NB4 (cell line): Measurements from ENCODE around the gene AMH.

Source experiments
- DNase-seq: peaks from one replicate; pipeline ENCODE4 v3.0.0; 2010; ENCODE audit warnings: low read depth
- H3K4me3 ChIP-seq: one replicate; pipeline ENCODE4 v1.5.1; 2011; ENCODE audit warnings: mild to moderate bottlenecking, low read depth, low read length, moderate library complexity
- MYC ChIP-seq: IDR thresholded peaks from 2 replicates; pipeline ENCODE4 v1.6.1; 2011; ENCODE audit warnings: low read depth, low read length
- POLR2A ChIP-seq: IDR thresholded peaks from 2 replicates; pipeline ENCODE4 v1.6.1; 2011; ENCODE audit warnings: mild to moderate bottlenecking; ENCODE audit not compliant: insufficient read length; ENCODE audit errors: extremely low read depth
- TF ChIP-seq, protein P1 (sequence below): IDR thresholded peaks from 2 replicates; pipeline ENCODE4 v1.6.1; 2011; ENCODE audit warnings: low read depth, low read length
- TF ChIP-seq, protein P2 (sequence below): IDR thresholded peaks from one replicate; pipeline ENCODE4 v1.5.1; 2012; ENCODE audit warnings: low read depth, low read length

AMH gene

DNA sequence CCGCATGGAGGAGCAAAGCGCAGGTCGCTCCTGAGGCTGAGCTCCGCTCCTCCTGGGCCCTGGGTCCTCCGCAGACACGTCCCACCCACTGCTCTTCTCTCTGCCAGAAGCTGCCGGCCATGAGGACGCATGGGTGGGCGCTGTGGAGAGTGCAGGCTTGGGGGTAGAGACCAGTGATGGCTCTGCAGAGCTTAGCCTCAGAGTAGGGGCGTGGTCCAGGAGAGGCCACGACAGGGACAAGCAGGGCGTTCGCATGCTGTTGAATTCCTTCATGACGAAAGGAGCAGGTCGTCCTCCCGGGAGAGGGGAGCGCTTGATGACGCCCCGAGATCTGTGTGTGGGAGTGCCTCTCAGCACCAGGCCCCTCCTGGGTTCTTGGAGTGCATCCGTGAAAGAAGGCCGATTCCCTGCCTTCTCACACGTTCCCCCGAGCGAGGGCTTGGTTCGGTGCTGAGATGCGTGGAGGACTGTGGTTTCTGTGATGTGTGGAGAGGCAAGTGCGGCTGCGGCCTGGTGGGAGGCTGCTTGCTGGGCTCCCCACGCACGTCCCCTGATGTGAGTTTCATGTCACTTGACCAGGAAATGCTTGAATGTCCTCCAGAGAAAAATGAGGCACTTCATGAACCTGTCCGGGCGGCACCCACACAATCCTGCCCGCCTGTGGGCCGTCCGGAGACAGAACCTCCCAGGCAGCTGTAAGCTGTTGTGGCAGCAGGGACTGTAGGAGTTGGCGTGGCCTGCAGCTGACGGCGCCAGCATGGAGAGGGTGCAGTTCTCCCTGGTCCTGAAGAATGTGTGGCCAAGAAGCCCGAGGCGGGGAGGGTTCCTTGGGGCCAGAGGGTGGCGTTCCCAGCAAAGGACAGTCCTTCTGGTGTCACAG is 8.0 kb upstream of the AMH start:
- TF ChIP-seq, protein P1, sequence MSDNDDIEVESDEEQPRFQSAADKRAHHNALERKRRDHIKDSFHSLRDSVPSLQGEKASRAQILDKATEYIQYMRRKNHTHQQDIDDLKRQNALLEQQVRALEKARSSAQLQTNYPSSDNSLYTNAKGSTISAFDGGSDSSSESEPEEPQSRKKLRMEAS, result no peak
- no peak for TF ChIP-seq MYC
- TF ChIP-seq, protein P2, sequence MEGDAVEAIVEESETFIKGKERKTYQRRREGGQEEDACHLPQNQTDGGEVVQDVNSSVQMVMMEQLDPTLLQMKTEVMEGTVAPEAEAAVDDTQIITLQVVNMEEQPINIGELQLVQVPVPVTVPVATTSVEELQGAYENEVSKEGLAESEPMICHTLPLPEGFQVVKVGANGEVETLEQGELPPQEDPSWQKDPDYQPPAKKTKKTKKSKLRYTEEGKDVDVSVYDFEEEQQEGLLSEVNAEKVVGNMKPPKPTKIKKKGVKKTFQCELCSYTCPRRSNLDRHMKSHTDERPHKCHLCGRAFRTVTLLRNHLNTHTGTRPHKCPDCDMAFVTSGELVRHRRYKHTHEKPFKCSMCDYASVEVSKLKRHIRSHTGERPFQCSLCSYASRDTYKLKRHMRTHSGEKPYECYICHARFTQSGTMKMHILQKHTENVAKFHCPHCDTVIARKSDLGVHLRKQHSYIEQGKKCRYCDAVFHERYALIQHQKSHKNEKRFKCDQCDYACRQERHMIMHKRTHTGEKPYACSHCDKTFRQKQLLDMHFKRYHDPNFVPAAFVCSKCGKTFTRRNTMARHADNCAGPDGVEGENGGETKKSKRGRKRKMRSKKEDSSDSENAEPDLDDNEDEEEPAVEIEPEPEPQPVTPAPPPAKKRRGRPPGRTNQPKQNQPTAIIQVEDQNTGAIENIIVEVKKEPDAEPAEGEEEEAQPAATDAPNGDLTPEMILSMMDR, result no peak
- DNase-seq, result no peak

DNA sequence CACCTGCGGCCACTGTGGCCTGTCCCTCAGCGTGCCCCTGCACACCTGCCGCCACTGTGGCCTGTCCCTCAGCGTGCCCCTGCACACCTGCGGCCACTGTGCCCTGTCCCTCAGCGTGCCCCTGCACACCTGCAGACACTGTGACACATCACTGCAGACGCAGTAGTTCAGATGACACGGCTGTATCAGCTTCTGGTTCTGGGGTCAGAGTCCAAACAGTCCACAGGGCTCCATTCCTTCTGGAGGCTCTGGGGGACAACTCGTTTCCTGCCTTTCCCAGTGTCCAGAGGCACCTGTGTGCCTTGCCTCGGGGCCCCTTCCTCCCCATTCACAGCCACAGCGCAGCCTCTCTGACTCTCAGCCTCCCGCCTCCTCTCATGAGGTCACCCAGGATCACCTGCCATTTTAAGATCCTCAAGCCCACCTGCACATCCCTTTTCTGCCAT is 7.0 kb upstream of the AMH start:
- no peak overlapping the region for H3K4me3 ChIP-seq
- DNase-seq, result no peak
- no peak for TF ChIP-seq MYC
- no peak for TF ChIP-seq POLR2A
- TF ChIP-seq, protein P1, result no peak
- TF ChIP-seq, protein P2, result no peak

More for the DNA sequence above, 8.0 kb upstream of the AMH start:
- no peak overlapping the region for H3K4me3 ChIP-seq

DNA sequence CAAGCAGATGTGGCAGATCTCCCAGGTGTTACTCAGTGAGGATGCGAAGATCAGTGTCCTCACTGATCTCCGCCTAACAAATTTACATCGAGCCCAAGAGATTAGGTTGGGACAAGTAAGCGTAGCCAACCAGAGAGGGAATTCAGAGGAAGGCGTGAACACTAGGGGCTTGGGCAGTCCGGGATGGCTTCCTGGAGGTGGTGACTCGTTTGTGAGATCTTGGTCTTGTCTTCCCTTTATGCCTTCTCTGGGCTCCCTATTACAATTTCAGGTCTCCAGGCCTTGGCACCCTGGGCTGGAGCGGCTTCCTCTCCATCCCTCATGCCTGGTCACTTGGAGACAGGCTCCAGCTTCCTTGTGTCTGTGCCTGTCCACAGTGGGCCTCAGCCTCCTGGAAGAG is 6.3 kb upstream of the AMH start:
- no peak for DNase-seq
- H3K4me3 ChIP-seq, result no peak overlapping the region
- TF ChIP-seq, protein P1, result no peak
- no peak for TF ChIP-seq POLR2A
- TF ChIP-seq, protein P2, result no peak

DNA sequence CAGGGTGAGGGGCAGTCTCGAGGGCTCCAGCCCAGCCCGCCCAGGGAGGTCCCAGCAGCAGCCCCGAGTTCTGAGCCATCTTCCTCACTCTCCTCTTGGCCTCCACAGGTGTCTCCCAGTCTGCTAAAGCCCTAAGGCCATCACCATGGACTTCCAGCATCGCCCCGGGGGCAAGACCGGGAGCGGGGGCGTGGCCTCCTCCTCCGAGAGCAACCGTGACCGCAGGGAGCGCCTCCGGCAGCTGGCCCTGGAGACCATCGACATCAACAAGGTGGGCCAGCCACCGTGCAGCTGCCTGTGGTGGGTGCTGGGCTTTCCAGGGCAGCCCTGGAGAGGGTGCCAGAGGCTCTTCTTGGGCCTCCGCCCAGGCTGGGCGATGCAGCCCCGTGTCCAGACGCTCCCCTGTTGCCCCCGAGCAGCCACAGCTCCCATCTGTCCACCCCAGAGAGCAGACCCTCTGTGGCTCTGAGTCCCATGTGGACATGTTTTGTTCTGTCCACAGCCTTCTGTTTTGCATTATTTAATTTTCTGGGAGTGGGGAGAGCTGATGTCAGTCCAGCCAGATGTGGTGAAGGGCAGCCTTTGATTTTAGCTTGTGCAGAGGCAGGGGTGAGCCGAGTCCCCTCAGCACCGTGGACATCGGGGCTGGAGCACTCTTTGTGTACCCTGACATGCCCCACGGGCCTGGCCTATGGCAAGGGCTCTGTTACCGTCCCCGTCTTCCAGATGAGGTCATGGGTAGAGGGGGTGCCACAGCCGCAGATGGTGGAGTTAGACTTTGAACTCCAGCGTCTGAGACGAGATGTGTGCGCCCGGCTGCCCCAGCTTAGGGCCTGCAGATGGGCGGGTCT is 5.6 kb upstream of the AMH start:
- H3K4me3 ChIP-seq, result no peak overlapping the region
- TF ChIP-seq POLR2A (no peak), MYC (no peak)
- TF ChIP-seq, protein P2, result no peak
- TF ChIP-seq, protein P1, result no peak
- DNase-seq, result no peak

DNA sequence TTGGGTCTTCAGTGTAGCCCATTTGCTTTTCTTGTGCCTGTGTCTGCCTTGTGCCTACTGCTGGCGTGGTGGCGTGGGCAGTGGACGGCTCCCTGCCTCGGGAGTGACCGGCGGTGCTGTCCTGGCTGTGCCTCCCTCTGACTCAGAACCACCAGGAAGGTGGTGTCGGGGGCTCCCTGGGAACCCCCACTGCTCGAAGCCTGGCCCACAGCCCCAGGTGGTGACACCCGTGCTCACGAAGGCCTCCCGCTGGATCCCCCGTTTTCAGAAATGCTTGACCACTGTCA is 5.1 kb upstream of the AMH start:
- TF ChIP-seq, protein P1, result no peak
- TF ChIP-seq, protein P2, result no peak
- no peak for TF ChIP-seq POLR2A
- TF ChIP-seq MYC, result no peak
- DNase-seq, result no peak
- no peak overlapping the region for H3K4me3 ChIP-seq
